ENCODE results near the gene CAMK1D. TPM values are rescaled to one million over a fixed set of nuclear protein-coding genes. Genes with fewer than 3 reads are reported as not detected.

CAMK1D gene
- total and polyA plus RNA-seq, 2 donors (not counting 3 experiments of a cell fraction or from before 2014, with no cell fraction given) = 0.37 to 4.2 TPM

- dilution Hi-C loops (cut with MboI; ENCODE audit: extremely low pct_ligation_motif_present, low sequenced_read_pairs) = no loop called here
- no peak overlapping the region for H3K27ac ChIP-seq (ENCODE audit: insufficient read depth, low read depth, low read length)
- H3K27me3 ChIP-seq (ENCODE audit: control insufficient read depth in 2 of 2, insufficient read depth in 2 of 2, low read length in 2 of 2) = no peaks in the 10 kb centered on the region
- ChIA-PET CTCF (interaction anchor here (1.4 to 1.5 kb wide), 2 partner anchors 22 to 274 kb away, joined by 3 to 5 read pairs; no protein-coding TSS in a partner anchor), POLR2A (no interaction called here)
- no peak overlapping the region for H3K9ac ChIP-seq (replicated peaks; ENCODE audit: extremely low read depth, insufficient read depth, low read length)
- no peak overlapping the region for H3K4me2 ChIP-seq (ENCODE audit: insufficient read depth, low read length)
- no peak overlapping the region for H2AFZ ChIP-seq (ENCODE audit: low read depth, low read length)
- DNase-seq (ENCODE audit: low read depth, low spot score) (no peak), FAIRE-seq (peak; percentile 4)
- H3K9me3 ChIP-seq (replicated peaks; ENCODE audit: control insufficient read depth, insufficient read depth, low read length) = no peaks in the 10 kb centered on the region
- H3K36me3 ChIP-seq (ENCODE audit: control insufficient read depth in 2 of 2, extremely low read depth in 1 of 2, insufficient read depth in 2 of 2, low read length in 2 of 2) = no peaks in the 10 kb centered on the region
- H3K4me3 ChIP-seq (replicated peaks in 1 of 3; ENCODE audit: insufficient read depth in 1 of 3, low read depth in 1 of 3, low read length in 3 of 3) = no peak overlapping the region
- no peaks in the 10 kb centered on the region for H3K9me1 ChIP-seq (replicated peaks; ENCODE audit: control insufficient read depth, extremely low read depth, insufficient read depth, low read length)
- no peaks in the 10 kb centered on the region for H3K4me1 ChIP-seq (ENCODE audit: control insufficient read depth, extremely low read depth, insufficient read depth, low read length)
- no peak for TF ChIP-seq MYC (IDR thresholded peaks at IDR 0.05; ENCODE audit: low read depth, low read length)
- TF ChIP-seq GATA2 (IDR thresholded peaks at IDR 0.05; ENCODE audit: insufficient read depth, insufficient read length, low read depth, low read length) = no peak
- no peak for TF ChIP-seq EZH2 (IDR thresholded peaks at IDR 0.05; ENCODE audit: borderline replicate concordance, low read depth, low read length, severe bottlenecking)
- no peak for TF ChIP-seq FOS (IDR thresholded peaks at IDR 0.05; ENCODE audit: borderline replicate concordance, insufficient read depth, low read length)
- TF ChIP-seq MAX (IDR thresholded peaks at IDR 0.05; ENCODE audit: insufficient read depth, insufficient read length) = no peak
- TF ChIP-seq POLR2AphosphoS5 (IDR thresholded peaks at IDR 0.05; ENCODE audit: insufficient read depth, low read depth, low read length) = no peak
- TF ChIP-seq CTCF (IDR thresholded peaks at IDR 0.05; ENCODE audit: extremely low read depth in 1 of 2, insufficient read depth in 1 of 2, low read depth in 1 of 2, low read length in 2 of 2) = no peak
- no peak for TF ChIP-seq POLR2A (IDR thresholded peaks at IDR 0.05; ENCODE audit: low read depth, low read length)
- TF ChIP-seq JUN (IDR thresholded peaks at IDR 0.05; ENCODE audit: borderline replicate concordance, insufficient read depth, insufficient read length, low read depth) = no peak
- no peaks in the 10 kb centered on the region for H3K79me2 ChIP-seq (ENCODE audit: control insufficient read depth, insufficient read depth, low read length)
- no peaks in the 10 kb centered on the region for H4K20me1 ChIP-seq (replicated peaks; ENCODE audit: control insufficient read depth, extremely low read depth, insufficient read depth, low read length)
- intact Hi-C loops (cut with micrococcal nuclease) = no loop called here
- no TSS peak for BruUV-seq (replicated peaks)
Measured at GRCh38 chr10:12382157-12382548, 32.8 kb downstream of the CAMK1D start.

All from endothelial cell of umbilical vein (primary cell).